ENCODE data around the gene CIAO1. TPM values are rescaled to one million over a fixed set of nuclear protein-coding genes. Genes with fewer than 3 reads are reported as not detected.

CIAO1 gene
- total RNA-seq, 6 donors from 2014 or later = 69.0 to 169 (median 91.0) TPM

- 92 to 96% methylated on average over 5 of the region's 5 CpGs for WGBS, 2 donors
- H3K9me3 ChIP-seq = no peaks in the 10 kb centered on the region
- H3K4me3 ChIP-seq = no peak overlapping the region
- H3K27ac ChIP-seq = no peak overlapping the region
- ATAC-seq (ENCODE audit: low FRiP score in 2 of 2) (no peak), DNase-seq (no peak)
- H3K36me3 ChIP-seq = peaks cover 0 to 3% (median 0%) of the 10 kb centered on the region in 4 donors
- H3K27me3 ChIP-seq = no peaks in the 10 kb centered on the region
- H3K4me1 ChIP-seq = peaks cover 22 to 31% (median 23%) of the 10 kb centered on the region in 4 donors
- TF ChIP-seq POLR2AphosphoS5 (IDR thresholded peaks at IDR 0.05) = no peak
- TF ChIP-seq CTCF (IDR thresholded peaks at IDR 0.05) = no peak
- TF ChIP-seq EP300 (IDR thresholded peaks at IDR 0.05) = no peak
- no peak for TF ChIP-seq POLR2A (IDR thresholded peaks at IDR 0.05)
Measured at GRCh38 chr2:96243843-96244242, 22.2 kb upstream of the CIAO1 start.

- Histone ChIP-seq H3K27ac (peak overlapping the region; percentile 59 to 77 (median 64)), H3K9me3 (no peaks in the 10 kb centered on the region), H3K36me3 (peaks cover 0 to 5% (median 2%) of the 10 kb centered on the region in 4 donors), H3K4me3 (no peak overlapping the region), H3K4me1 (peaks cover 22 to 44% (median 25%) of the 10 kb centered on the region in 4 donors), H3K27me3 (no peaks in the 10 kb centered on the region)
- TF ChIP-seq CTCF (IDR thresholded peaks at IDR 0.05) = no peak
- TF ChIP-seq POLR2AphosphoS5 (IDR thresholded peaks at IDR 0.05) = no peak
- no peak for TF ChIP-seq POLR2A (IDR thresholded peaks at IDR 0.05)
- no peak for TF ChIP-seq EP300 (IDR thresholded peaks at IDR 0.05)
- DNase-seq = peak in 1 of 2 donors; percentile 76
- ATAC-seq (ENCODE audit: low FRiP score in 2 of 2) = peak in 1 of 2 donors; percentile 74
- WGBS, 2 donors = 66 to 77% methylated on average over 8 of the region's 8 CpGs
Measured at GRCh38 chr2:96245609-96246390, 20.2 kb upstream of the CIAO1 start.

GRCh38 chr2:96247009-96247408, 19.0 kb upstream of the CIAO1 start:
- H3K36me3 ChIP-seq = peaks cover 0 to 11% (median 5%) of the 10 kb centered on the region in 4 donors
- no peak overlapping the region for H3K4me3 ChIP-seq
- H3K9me3 ChIP-seq = no peaks in the 10 kb centered on the region
- 63 to 70% methylated on average over 3 of the region's 3 CpGs for WGBS, 2 donors
- TF ChIP-seq EP300 (IDR thresholded peaks at IDR 0.05) (no peak), POLR2AphosphoS5 (IDR thresholded peaks at IDR 0.05) (no peak), CTCF (IDR thresholded peaks at IDR 0.05) (no peak), POLR2A (IDR thresholded peaks at IDR 0.05) (no peak)
- ATAC-seq (ENCODE audit: low FRiP score in 2 of 2) (peak in 1 of 2 donors; percentile 30), DNase-seq (peak in 1 of 2 donors; percentile 59)
- peak overlapping the region in 3 of 4 donors; percentile 59 to 77 (median 70) for H3K27ac ChIP-seq
- no peaks in the 10 kb centered on the region for H3K27me3 ChIP-seq
- peaks cover 14 to 42% (median 16%) of the 10 kb centered on the region in 4 donors for H3K4me1 ChIP-seq

GRCh38 chr2:96247896-96248295, 18.1 kb upstream of the CIAO1 start:
- Histone ChIP-seq H3K36me3 (peaks cover 6 to 19% (median 13%) of the 10 kb centered on the region in 4 donors), H3K4me3 (no peak overlapping the region), H3K27me3 (no peaks in the 10 kb centered on the region), H3K27ac (peak overlapping the region in 1 of 4 donors; percentile 24), H3K4me1 (peaks cover 9 to 36% (median 14%) of the 10 kb centered on the region in 4 donors), H3K9me3 (no peaks in the 10 kb centered on the region)
- DNase-seq = no peak
- 80 to 81% methylated on average over 5 of the region's 5 CpGs for WGBS, 2 donors
- TF ChIP-seq CTCF (IDR thresholded peaks at IDR 0.05) = no peak
- no peak for TF ChIP-seq POLR2A (IDR thresholded peaks at IDR 0.05)
- no peak for TF ChIP-seq POLR2AphosphoS5 (IDR thresholded peaks at IDR 0.05)
- TF ChIP-seq EP300 (IDR thresholded peaks at IDR 0.05) = no peak
- no peak for ATAC-seq (ENCODE audit: low FRiP score in 2 of 2)

All from upper lobe of left lung (tissue), 6 donors.